WTC11 (cell line): Measurements from ENCODE around the gene RUNX1. TPM values are rescaled to one million over a fixed set of nuclear protein-coding genes. Genes with fewer than 3 reads are reported as not detected.

Source experiments
- ATAC-seq: fragments of 200-7000 bp; cut with Tn5 transposase; 2 replicates; pipeline ENCODE4 v1.10.0; 2021; ENCODE audit warnings: mild to moderate bottlenecking, moderate library complexity
- CTCF ChIA-PET: fragments of 300-600 bp; sonication (Branson Sonifier 250); formaldehyde crosslinking; loops from one replicate; lab custom pipeline; 2021; ENCODE audit warnings: antibody characterized with exemption; lab: Charles Lee
- POLR2A ChIA-PET: fragments of 350-600 bp; sonication (Branson Sonifier 250); formaldehyde crosslinking; loops from one replicate; lab custom pipeline; 2021; ENCODE audit warnings: antibody characterized with exemption; lab: Charles Lee
- DNase-seq: peaks from one replicate; pipeline ENCODE4 v3.0.0; 2021; ENCODE audit warnings: low spot score
- H3K27ac Mint-ChIP-seq: 2 replicates; pipeline ENCODE4 v1.8.0; 2021; ENCODE audit warnings: mixed read lengths
- H3K27me3 Mint-ChIP-seq: 2 replicates; pipeline ENCODE4 v1.8.0; 2021; ENCODE audit warnings: low read depth, mild to moderate bottlenecking, moderate library complexity, mixed read lengths
- H3K36me3 Mint-ChIP-seq: 2 replicates; pipeline ENCODE4 v1.8.0; 2021; ENCODE audit warnings: mixed read lengths
- H3K4me1 Mint-ChIP-seq: 2 replicates; pipeline ENCODE4 v1.8.0; 2022; ENCODE audit warnings: mixed read lengths
- H3K4me3 Mint-ChIP-seq: 2 replicates; pipeline ENCODE4 v1.8.0; 2021; ENCODE audit warnings: mild to moderate bottlenecking, moderate library complexity, mixed read lengths
- H3K9me3 Mint-ChIP-seq: 2 replicates; pipeline ENCODE4 v1.8.0; 2021; ENCODE audit warnings: mixed read lengths
- ATF2 ChIP-seq: sonication (generic); formaldehyde crosslinking; IDR thresholded peaks from 2 replicates; pipeline ENCODE4 v1.8.1; 2022; ENCODE audit warnings: low read depth, missing genetic modification reagents, borderline replicate concordance
- ATF3 ChIP-seq: sonication (generic); formaldehyde crosslinking; conservative IDR thresholded peaks from 2 replicates; pipeline ENCODE4 v1.8.1; 2022; ENCODE audit warnings: mild to moderate bottlenecking, missing genetic modification reagents
- CBFB ChIP-seq: sonication (generic); formaldehyde crosslinking; IDR thresholded peaks from 2 replicates; pipeline ENCODE4 v1.8.1; 2022; ENCODE audit warnings: mild to moderate bottlenecking, low read depth, missing genetic modification reagents
- CREM ChIP-seq: sonication (generic); formaldehyde crosslinking; IDR thresholded peaks from 2 replicates; pipeline ENCODE4 v1.8.1; 2022; ENCODE audit warnings: mild to moderate bottlenecking, missing genetic modification reagents, moderate library complexity
- FOXP4 ChIP-seq: sonication (generic); formaldehyde crosslinking; IDR thresholded peaks from 2 replicates; pipeline ENCODE4 v1.8.0; 2022; ENCODE audit warnings: mild to moderate bottlenecking, missing genetic modification reagents
- GABPB1 ChIP-seq: sonication (generic); formaldehyde crosslinking; IDR thresholded peaks from 2 replicates; pipeline ENCODE4 v1.8.1; 2023; ENCODE audit warnings: mild to moderate bottlenecking, missing genetic modification reagents
- HMGA2 ChIP-seq: fragments of 250-450 bp; sonication (Bioruptor Pico); IDR thresholded peaks from 2 replicates; pipeline ENCODE4 v1.4.0; 2021; ENCODE audit warnings: mild to moderate bottlenecking, moderate library complexity
- JUN ChIP-seq: sonication (generic); formaldehyde crosslinking; IDR thresholded peaks from 2 replicates; pipeline ENCODE4 v1.8.0; 2023; ENCODE audit warnings: mild to moderate bottlenecking, missing genetic modification reagents
- MLX ChIP-seq: sonication (generic); formaldehyde crosslinking; IDR thresholded peaks from 2 replicates; pipeline ENCODE4 v1.8.1; 2023; ENCODE audit warnings: mild to moderate bottlenecking, missing genetic modification reagents, moderate library complexity
- NFE2L1 ChIP-seq: sonication (generic); formaldehyde crosslinking; IDR thresholded peaks from 2 replicates; pipeline ENCODE4 v1.8.1; 2023; ENCODE audit warnings: missing genetic modification reagents
- NFYB ChIP-seq: sonication (generic); formaldehyde crosslinking; conservative IDR thresholded peaks from 2 replicates; pipeline ENCODE4 v1.8.0; 2022; ENCODE audit warnings: low read depth, missing genetic modification reagents
- NR1H2 ChIP-seq: sonication (generic); formaldehyde crosslinking; IDR thresholded peaks from 2 replicates; pipeline ENCODE4 v1.9.0; 2021; ENCODE audit warnings: mild to moderate bottlenecking, moderate library complexity, missing genetic modification reagents
- SMAD4 ChIP-seq: sonication (generic); formaldehyde crosslinking; IDR thresholded peaks from 2 replicates; pipeline ENCODE4 v1.8.0; 2022; ENCODE audit warnings: mild to moderate bottlenecking, missing genetic modification reagents
- SP1 ChIP-seq: sonication (generic); formaldehyde crosslinking; conservative IDR thresholded peaks from 2 replicates; pipeline ENCODE4 v1.8.1; 2022; ENCODE audit warnings: missing genetic modification reagents
- STAT6 ChIP-seq: sonication (generic); formaldehyde crosslinking; conservative IDR thresholded peaks from 2 replicates; pipeline ENCODE4 v1.8.1; 2023; ENCODE audit warnings: mild to moderate bottlenecking, low read depth, missing genetic modification reagents, moderate library complexity
- TCF7 ChIP-seq: sonication (generic); formaldehyde crosslinking; IDR thresholded peaks from 2 replicates; pipeline ENCODE4 v1.8.0; 2022; ENCODE audit warnings: mild to moderate bottlenecking, low read depth, missing genetic modification reagents, moderate library complexity
- TEAD1 ChIP-seq: sonication (generic); formaldehyde crosslinking; IDR thresholded peaks from 2 replicates; pipeline ENCODE4 v1.8.0; 2022; ENCODE audit warnings: mild to moderate bottlenecking, missing genetic modification reagents
- ZBTB21 ChIP-seq: sonication (generic); formaldehyde crosslinking; IDR thresholded peaks from 2 replicates; pipeline ENCODE4 v1.8.1; 2023; ENCODE audit warnings: mild to moderate bottlenecking, missing genetic modification reagents, borderline replicate concordance
- ZNF281 ChIP-seq: sonication (generic); formaldehyde crosslinking; IDR thresholded peaks from 2 replicates; pipeline ENCODE4 v1.8.0; 2023; ENCODE audit warnings: mild to moderate bottlenecking, missing genetic modification reagents
- ZNF317 ChIP-seq: sonication (generic); formaldehyde crosslinking; IDR thresholded peaks from 2 replicates; pipeline ENCODE4 v1.8.1; 2023; ENCODE audit warnings: low read depth, mild to moderate bottlenecking, moderate library complexity, missing genetic modification reagents, borderline replicate concordance
- ZNF425 ChIP-seq: fragments of 250-450 bp; sonication (Bioruptor Pico); conservative IDR thresholded peaks from 2 replicates; pipeline ENCODE4 v1.9.0; 2021; ENCODE audit warnings: mild to moderate bottlenecking
- ZNF512 ChIP-seq: sonication (generic); formaldehyde crosslinking; IDR thresholded peaks from 2 replicates; pipeline ENCODE4 v1.8.1; 2022; ENCODE audit warnings: missing genetic modification reagents, borderline replicate concordance
- ZNF671 ChIP-seq: fragments of 250-450 bp; sonication (Bioruptor Pico); IDR thresholded peaks from 2 replicates; pipeline ENCODE4 v1.8.0; 2021; ENCODE audit warnings: mild to moderate bottlenecking
- total RNA-seq: library from RNA; stranded (reverse); gene quantifications from 3 replicates; pipeline ENCODE4 v1.2.3, GENCODE V29; 2021

Gene RUNX1
- total RNA-seq, 1 experiment from 2014 or later: 2.2 TPM

GRCh38 chr21:34921151-34921550 lies 128.0 kb downstream of the RUNX1 start:
- DNase-seq (no peak), ATAC-seq (no peak)
- Mint-ChIP-seq H3K27ac (no peak overlapping the region), H3K9me3 (peaks cover 4% of the 10 kb centered on the region; the same call in 1 of the 2 replicates), H3K4me3 (no peak overlapping the region), H3K27me3 (no peaks in the 10 kb centered on the region), H3K4me1 (no peaks in the 10 kb centered on the region), H3K36me3 (no peaks in the 10 kb centered on the region)
- POLR2A ChIA-PET: no interaction called here
- CTCF ChIA-PET: no interaction called here
- no peak for TF ChIP-seq JUN
- no peak for TF ChIP-seq STAT6 (CRISPR knock-in tag)
- TF ChIP-seq SMAD4 (CRISPR knock-in tag): no peak
- TF ChIP-seq ZNF671: no peak
- TF ChIP-seq MLX (CRISPR knock-in tag): no peak
- no peak for TF ChIP-seq ATF2 (CRISPR knock-in tag)
- no peak for TF ChIP-seq NFYB (CRISPR knock-in tag)
- no peak for TF ChIP-seq ZNF425 (CRISPR knock-in tag)
- no peak for TF ChIP-seq ZNF281 (CRISPR knock-in tag)

GRCh38 chr21:34919406-34919805 lies 129.7 kb downstream of the RUNX1 start:
- no peak overlapping the region for H3K27ac Mint-ChIP-seq
- peaks cover 4% of the 10 kb centered on the region; the same call in 1 of the 2 replicates for H3K9me3 Mint-ChIP-seq
- DNase-seq (no peak), ATAC-seq (no peak)
- H3K27me3 Mint-ChIP-seq: no peaks in the 10 kb centered on the region
- ChIA-PET POLR2A (no interaction called here), CTCF (interaction anchor here (0.5 kb wide), 1 partner anchor 594 kb away, joined by 3 read pairs; no protein-coding TSS in a partner anchor)
- H3K4me1 Mint-ChIP-seq: peaks cover 8% of the 10 kb centered on the region
- H3K36me3 Mint-ChIP-seq: no peaks in the 10 kb centered on the region
- no peak overlapping the region for H3K4me3 Mint-ChIP-seq
- TF ChIP-seq CBFB (CRISPR knock-in tag) (no peak), CREM (CRISPR knock-in tag) (no peak), TEAD1 (CRISPR knock-in tag) (no peak), FOXP4 (CRISPR knock-in tag) (no peak), ATF3 (CRISPR knock-in tag) (no peak), ZBTB21 (CRISPR knock-in tag) (no peak), HMGA2 (CRISPR knock-in tag) (no peak), TCF7 (no peak), ZNF317 (CRISPR knock-in tag) (no peak), SP1 (no peak), NFE2L1 (CRISPR knock-in tag) (no peak), GABPB1 (no peak), ZNF512 (no peak), NR1H2 (no peak)
